Activated CD4-positive, CD25-positive, alpha-beta regulatory T cell treated with anti-CD3 and anti-CD28 coated beads, Interleukin-2, amount 50 U/mL, for 24 hours (primary cell): ENCODE results near the gene GAB3.
"Not testable (repeated sequence)": the region's sequence is repeated elsewhere in the genome, so short reads cannot be mapped to it uniquely, and the experiment has no call there.

ENCODE experiments used
- ATAC-seq, 2 donors: fragments of 150-1000 bp; cut with Tn5 transposase; one replicate each; pipeline ENCODE4 v1.10.0; 2021; ENCODE audit warnings: mild to moderate bottlenecking in 1 of 2, moderate library complexity in 1 of 2

The GAB3 gene

DNA sequence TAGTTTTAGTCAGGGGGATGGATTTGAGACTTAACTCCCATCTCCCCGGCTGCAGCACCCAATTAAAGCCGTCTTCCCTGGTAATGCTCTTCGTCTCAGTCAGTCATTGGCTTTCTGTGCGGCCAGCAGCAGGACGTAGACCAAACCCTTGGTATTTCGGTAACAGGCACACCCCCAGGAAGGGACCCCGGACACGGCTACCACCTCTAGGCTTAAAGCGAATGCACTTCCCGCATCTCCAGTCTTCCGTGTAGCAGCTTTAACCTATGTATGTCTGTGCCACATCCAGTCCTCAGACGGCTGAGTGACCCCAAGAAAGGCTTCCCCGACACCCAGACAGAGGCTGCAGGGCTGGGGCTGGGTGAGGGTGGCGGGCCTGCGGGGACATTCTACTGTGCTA, 96.0 kb downstream of the GAB3 start:
- no peak for ATAC-seq

DNA sequence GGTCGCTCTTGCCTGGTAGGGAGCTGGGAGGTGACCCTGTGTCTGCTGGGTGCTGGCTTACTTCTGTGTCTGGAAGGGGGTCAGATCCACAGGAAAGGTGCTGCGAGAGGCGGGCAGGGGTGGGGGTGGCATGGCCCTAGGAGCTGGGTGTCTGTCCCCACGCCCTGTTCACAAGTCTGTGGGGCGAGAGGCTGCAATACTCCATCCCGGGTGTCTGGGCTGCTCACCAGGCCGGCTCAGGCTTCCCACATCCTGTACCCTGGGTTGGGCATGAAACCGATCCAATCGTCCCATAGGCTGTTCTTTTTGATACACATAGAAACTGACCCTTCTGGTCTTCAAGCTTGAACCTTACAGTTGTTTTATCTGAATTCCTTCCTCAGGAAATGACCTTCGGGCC, 96.5 kb downstream of the GAB3 start:
- ATAC-seq: no peak

DNA sequence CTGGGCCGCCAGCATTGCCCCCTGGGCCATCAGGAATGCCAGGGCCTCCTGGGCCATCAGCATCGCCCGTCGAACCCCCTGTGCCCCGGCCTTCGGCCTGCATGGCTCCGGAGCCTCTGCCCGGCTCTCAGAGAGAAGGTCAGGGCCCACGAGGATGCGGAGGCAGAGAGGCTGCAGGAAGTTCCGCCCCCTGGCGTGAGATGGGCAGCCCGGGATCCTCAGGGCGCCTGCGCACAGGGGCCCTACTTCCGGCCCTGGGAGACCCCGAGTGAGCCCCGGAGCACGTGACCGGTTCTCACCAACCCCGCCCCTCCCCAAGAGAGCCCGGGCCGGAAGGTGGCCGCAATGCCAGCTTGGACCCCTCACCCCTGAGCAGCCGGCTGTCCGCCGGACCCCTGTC, 97.5 kb downstream of the GAB3 start, which contains the start of gene CTAG2:
Gene CTAG2 (minus strand): TSS at position 167 of the 400 bp plus-strand sequence. CDS start 64 bp downstream, at position 103.
- ATAC-seq: not testable (repeated sequence)

DNA sequence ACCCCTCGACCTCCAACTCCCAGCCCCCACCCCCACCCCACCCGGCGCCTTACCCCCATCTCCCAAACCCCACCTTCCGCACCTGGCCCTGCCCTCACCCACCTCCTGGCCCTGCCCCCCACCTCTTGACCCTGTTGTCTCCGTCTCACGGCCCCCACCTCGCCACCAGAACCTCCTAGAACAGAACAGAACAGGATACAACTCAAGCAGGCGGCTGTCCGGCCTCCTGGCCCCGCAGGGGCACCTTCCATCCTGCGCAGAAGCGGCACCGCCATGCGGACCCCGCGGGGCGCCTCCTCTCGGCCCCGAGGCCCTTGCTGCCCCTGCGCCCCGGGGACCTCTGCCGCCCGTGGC, 97.9 kb downstream of the GAB3 start:
- no peak for ATAC-seq

DNA sequence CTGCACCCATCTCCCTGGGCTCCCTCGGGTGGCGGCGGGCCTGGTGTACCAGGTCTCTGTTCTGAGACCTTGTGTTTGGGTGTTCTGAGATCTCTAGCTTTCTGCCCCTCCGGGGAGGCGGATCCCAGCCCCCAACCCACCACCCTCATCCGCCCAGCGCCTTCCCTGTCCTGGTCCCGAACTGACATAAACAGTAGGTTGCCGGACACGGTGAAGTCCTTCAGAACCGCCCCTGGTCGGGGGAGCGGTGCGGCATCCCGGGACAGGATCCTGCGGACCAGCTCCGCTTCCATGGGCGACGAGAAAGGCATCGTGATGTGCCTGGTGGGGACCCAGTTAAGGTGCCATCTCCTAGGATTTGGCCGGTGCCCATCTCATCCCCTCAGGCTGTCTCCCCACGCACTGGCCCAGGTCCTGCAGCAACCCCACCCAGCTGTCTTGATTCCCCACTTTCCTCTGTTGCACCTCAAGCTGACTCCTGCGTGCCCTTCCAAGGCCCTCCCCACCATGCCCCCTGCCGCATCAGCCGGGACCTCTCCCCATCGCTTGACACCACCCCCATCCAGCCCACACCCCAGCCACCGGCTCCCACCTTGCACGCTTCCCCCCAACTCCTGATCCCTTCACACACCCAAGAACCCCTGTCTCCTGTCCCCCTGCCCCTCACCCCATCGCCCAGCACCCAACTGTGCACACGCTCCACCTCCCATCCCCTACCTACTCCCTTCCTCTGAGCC, 98.4 kb downstream of the GAB3 start:
- no peak for ATAC-seq

DNA sequence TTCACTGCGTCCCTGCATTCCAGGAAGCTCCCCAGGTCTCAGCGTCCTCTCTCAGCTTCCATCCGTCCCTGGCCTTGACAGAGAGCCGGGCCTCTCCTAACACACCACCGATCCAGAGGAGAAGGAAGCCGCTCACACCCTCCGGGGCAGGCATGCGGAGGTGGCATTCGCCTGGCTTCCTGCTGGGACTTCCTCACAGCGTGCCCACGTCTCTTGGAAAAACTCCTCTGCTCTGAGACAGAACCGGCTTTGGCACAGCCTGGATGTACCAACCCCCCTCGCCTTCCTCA, 100.7 kb downstream of the GAB3 start:
- no peak for ATAC-seq

DNA sequence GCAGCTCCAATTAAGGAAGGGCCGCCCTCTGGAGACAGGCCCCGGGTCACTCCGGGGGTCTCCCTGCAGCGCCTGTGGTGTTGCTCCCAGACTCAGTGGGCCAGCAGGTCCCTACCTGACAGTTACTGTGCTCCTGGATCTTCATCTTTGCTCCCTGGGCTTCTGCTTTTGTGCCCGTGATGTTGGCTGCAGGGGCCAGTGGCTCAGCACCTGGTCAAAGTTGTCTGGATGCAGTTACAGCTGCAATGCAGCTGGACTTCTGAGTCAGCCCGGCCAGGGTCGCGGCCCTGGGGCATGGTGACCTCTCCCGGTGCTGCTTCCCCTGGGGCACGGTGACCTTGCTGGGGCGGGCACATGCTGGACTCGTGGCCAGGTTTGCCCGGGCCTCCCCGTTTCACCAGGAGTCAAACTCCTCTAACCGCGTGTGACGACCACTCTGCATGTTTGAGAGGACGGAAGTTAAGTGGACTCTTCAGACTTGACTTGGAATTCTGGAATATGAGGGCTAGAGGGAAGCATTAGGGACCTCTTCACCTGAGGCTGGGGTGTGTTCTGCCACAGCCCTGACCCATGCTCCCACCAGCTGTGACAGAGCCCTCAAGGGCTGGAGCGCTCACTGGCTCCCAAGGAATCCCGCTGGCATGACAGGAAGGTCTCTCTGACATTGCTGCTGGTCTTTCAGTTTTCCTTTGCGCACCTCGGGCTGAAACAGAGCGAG, 101.2 kb downstream of the GAB3 start:
- ATAC-seq: no peak

DNA sequence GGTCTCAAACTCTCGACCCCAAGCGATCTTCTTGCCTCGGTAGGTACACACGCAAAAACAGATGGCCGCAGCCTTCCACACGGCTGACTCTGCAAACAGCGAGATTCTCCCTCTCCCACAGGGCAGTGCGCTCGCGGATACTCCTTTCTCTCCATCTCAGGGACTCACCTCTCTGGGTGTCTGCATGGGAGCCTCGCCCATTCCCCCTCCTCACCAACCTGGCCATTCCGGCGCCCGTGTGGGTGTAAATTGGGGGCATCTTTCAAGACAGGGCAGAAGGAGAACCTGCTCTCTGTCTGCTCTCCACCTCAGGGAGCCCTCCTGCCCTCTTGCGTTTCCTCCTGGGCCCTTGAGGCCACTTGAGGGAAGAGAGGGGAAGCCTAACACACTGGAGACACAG, 101.9 kb downstream of the GAB3 start:
- no peak for ATAC-seq

DNA sequence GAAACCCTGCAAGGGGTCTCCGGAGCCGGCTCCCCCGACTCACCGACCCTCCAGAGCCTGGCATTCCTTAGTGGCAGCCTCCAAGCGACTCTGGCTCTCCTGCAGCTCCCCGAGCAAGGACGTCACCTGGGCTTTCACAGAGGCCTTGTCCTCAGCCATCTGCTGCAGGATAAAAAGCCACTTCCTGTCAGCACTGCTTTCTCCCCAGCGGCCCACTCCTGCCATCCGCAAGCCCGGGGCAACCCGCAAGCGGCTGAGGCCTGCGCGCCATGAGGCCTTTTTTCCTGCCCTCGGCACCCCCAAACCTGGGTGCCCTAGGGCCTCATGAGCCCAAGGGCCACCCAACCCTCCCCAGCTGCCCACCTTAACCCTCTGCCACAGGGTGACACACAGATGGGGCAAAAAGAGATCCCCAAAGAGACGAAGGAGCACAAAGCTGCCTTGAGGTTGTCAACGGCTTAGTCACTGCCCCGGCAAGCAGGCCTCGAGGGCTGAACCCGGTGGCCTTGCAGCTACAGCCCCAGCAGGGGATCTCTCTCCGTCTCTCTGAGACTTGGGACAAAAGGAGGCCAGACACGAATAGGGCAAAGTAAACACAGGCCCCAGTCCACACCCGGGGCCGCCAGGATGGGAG, 105.0 kb downstream of the GAB3 start:
- peak; percentile 48 to 58 for ATAC-seq

DNA sequence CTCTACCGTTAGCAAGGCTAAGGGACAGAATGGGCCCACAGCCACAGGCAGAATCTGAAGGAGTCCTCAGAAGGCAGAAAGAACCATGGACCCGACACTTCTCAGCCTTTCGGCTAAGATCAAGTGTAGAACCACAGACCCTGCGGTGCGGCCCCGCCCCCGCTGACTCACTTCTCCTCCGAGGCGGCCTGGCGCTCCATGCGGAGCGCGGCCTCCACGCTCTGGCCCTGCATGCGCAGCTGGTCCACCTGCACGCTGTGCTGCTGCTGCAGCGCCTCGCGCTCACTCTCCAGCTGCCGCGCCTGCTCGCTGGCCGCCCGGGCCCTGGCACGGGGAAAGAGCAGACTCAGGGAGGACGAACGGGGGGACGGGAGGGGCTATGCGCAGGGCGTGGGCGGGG, 107.2 kb downstream of the GAB3 start:
- not testable (repeated sequence) for ATAC-seq

DNA sequence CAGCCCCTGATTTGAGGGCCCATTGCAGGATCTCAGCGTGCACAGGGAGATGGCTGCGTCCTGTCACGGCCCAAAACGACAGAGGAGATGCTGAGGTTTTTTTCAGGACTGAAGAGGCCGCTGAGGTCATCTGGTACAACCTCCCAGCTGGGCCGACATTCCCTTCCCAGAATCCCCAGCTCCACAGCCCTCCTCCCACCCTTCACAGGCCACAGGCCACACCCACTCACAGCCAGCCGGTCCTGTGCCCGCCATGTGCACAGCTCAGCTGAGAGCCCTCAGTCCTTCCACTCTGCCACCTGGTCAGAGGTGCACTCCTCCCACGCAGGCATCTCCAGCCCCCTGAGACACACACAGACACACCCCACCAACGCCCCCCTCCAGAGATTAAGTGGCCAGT, 109.1 kb downstream of the GAB3 start:
- ATAC-seq: not testable (repeated sequence)

DNA sequence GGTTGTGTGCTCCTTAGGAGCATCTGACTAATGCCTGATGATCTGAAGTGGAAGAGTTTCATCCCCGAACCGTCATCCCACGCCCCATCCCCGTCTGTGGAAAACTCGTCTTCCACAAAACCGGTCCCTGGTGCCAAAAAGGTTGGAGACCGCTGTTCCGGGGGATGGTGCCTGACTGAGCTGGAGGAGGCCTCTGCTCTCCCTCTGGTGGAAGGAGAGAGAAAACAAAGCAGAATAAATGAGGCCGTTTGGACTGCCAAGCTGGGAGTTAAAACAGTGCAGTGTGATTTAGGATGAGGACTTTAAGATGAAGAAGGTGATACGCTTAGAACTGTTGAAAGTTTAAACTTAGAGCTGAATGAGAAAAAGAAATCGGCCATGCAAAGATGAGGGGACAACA, 117.2 kb downstream of the GAB3 start:
- not testable (repeated sequence) for ATAC-seq

DNA sequence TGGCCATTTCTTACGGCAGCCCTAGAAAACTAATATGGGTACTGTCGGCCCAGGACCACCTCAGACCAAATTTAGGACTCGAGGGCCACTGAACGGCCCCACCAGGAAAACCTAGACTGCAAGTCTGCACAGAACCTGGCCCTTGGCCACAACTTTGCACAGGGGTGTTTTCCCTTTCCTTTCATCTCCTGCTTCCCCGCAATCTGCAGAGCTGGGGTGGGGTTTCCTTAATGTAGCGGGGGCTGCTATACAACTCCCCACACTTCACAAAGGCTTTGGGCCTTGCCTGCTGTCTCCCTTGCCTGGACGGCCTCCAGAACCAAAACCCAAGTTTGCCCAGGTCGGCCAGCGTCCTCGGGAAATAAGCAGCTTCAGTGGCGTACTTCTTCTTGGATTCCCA, 119.9 kb downstream of the GAB3 start:
- ATAC-seq: not testable (repeated sequence)

DNA sequence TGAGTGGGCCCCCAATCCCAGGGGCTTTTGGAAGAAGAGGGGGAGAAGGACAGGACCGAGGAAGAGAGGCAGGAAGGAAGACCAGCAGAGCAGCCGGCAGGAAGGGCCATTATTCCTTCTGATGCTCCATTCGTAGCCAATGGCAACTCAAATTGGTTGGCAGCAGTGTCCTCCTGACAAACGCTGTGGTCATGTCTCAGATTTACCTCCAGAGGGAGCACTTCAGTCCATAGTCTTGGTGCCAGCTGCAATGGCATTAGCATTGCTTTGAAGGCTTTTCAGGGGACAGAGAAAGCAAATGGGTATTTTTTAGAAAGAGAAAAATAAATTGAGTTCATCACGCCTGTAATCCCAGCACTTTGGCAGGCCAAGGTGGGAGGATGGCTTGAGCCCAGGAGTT, 121.9 kb downstream of the GAB3 start:
- peak in 1 of 2 donors; percentile 38 for ATAC-seq
